ENCODE measurements around the gene PRKAG3.

GRCh38 chr2:218850796-218851195, 19.2 kb upstream of the PRKAG3 start:
- TF ChIP-seq CTCF (IDR thresholded peaks at IDR 0.05) (no peak), POLR2AphosphoS5 (IDR thresholded peaks at IDR 0.05) (no peak), POLR2A (IDR thresholded peaks at IDR 0.05) (no peak)
